ENCODE results near the gene NKX3-2. TPM values are rescaled to one million over a fixed set of nuclear protein-coding genes. Genes with fewer than 3 reads are reported as not detected.

Gene NKX3-2
- total and polyA plus RNA-seq, 4 donors, result 0.13 to 0.18 TPM; not detected in 2

GRCh38 chr4:13537011-13537831 is 7.1 kb downstream of the NKX3-2 start:
- intact Hi-C loops (cut with DNase I), result no loop called here
- DNase-seq, result no peak

GRCh38 chr4:13536607-13537006 is 7.7 kb downstream of the NKX3-2 start:
- H3K27me3 ChIP-seq (ENCODE audit: control insufficient read depth in 1 of 2, insufficient read depth in 2 of 2, low read length in 1 of 2), result no peaks in the 10 kb centered on the region
- no peaks in the 10 kb centered on the region for H3K9me3 ChIP-seq (ENCODE audit: control insufficient read depth, low read length)
- H3K36me3 ChIP-seq (ENCODE audit: control insufficient read depth in 1 of 2, insufficient read depth in 2 of 2, low read length in 1 of 2), result no peaks in the 10 kb centered on the region
- WGBS, 2 donors, result 26 to 29% methylated on average over 6 of the region's 6 CpGs
- DNase-seq (no peak), ATAC-seq (ENCODE audit: low FRiP score) (no peak)
- no peak overlapping the region for H3K4me3 ChIP-seq (ENCODE audit: low read length in 2 of 2)
- H3K27ac ChIP-seq (ENCODE audit: low read depth in 1 of 2, low read length in 2 of 2), result no peak overlapping the region
- intact Hi-C loops (cut with DNase I), result no loop called here
- H3K4me1 ChIP-seq (ENCODE audit: control insufficient read depth in 1 of 2, insufficient read depth in 2 of 2, low read length in 2 of 2), result no peaks in the 10 kb centered on the region

More at GRCh38 chr4:13537011-13537831, 7.1 kb downstream of the NKX3-2 start:
- no peak overlapping the region for H3K27ac ChIP-seq (ENCODE audit: low read depth in 1 of 2, low read length in 2 of 2)
- no peak overlapping the region for H3K4me3 ChIP-seq (ENCODE audit: low read length in 2 of 2)
- H3K4me1 ChIP-seq (ENCODE audit: control insufficient read depth in 1 of 2, insufficient read depth in 2 of 2, low read length in 2 of 2), result no peaks in the 10 kb centered on the region
- no peak for ATAC-seq (ENCODE audit: low FRiP score)
- no peaks in the 10 kb centered on the region for H3K36me3 ChIP-seq (ENCODE audit: control insufficient read depth in 1 of 2, insufficient read depth in 2 of 2, low read length in 1 of 2)
- no peaks in the 10 kb centered on the region for H3K27me3 ChIP-seq (ENCODE audit: control insufficient read depth in 1 of 2, insufficient read depth in 2 of 2, low read length in 1 of 2)
- no peaks in the 10 kb centered on the region for H3K9me3 ChIP-seq (ENCODE audit: control insufficient read depth, low read length)
- 21 to 22% methylated on average over 34 of the region's 34 CpGs for WGBS, 2 donors

- no peaks in the 10 kb centered on the region for H3K27me3 ChIP-seq (ENCODE audit: control insufficient read depth in 1 of 2, insufficient read depth in 2 of 2, low read length in 1 of 2)
- DNase-seq, result no peak
Measured at GRCh38 chr4:13535708-13536361, 8.5 kb downstream of the NKX3-2 start.

GRCh38 chr4:13535118-13535517 is 9.2 kb downstream of the NKX3-2 start:
- intact Hi-C loops (cut with DNase I), result no loop called here
- no peak overlapping the region for H3K27ac ChIP-seq (ENCODE audit: low read depth in 1 of 2, low read length in 2 of 2)
- 8 to 10% methylated on average over 18 of the region's 18 CpGs for WGBS, 2 donors
- no peaks in the 10 kb centered on the region for H3K36me3 ChIP-seq (ENCODE audit: control insufficient read depth in 1 of 2, insufficient read depth in 2 of 2, low read length in 1 of 2)
- ATAC-seq (ENCODE audit: low FRiP score), result no peak
- no peaks in the 10 kb centered on the region for H3K9me3 ChIP-seq (ENCODE audit: control insufficient read depth, low read length)
- H3K27me3 ChIP-seq (ENCODE audit: control insufficient read depth in 1 of 2, insufficient read depth in 2 of 2, low read length in 1 of 2), result no peaks in the 10 kb centered on the region
- no peak overlapping the region for H3K4me3 ChIP-seq (ENCODE audit: low read length in 2 of 2)
- no peak for DNase-seq
- no peaks in the 10 kb centered on the region for H3K4me1 ChIP-seq (ENCODE audit: control insufficient read depth in 1 of 2, insufficient read depth in 2 of 2, low read length in 2 of 2)

More at GRCh38 chr4:13535708-13536361, 8.5 kb downstream of the NKX3-2 start:
- H3K27ac ChIP-seq (ENCODE audit: low read depth in 1 of 2, low read length in 2 of 2), result no peak overlapping the region
- intact Hi-C loops (cut with DNase I), result no loop called here
- no peak for ATAC-seq (ENCODE audit: low FRiP score)
- 3 to 4% methylated on average over 38 to 39 of the region's 39 CpGs for WGBS, 2 donors
- H3K36me3 ChIP-seq (ENCODE audit: control insufficient read depth in 1 of 2, insufficient read depth in 2 of 2, low read length in 1 of 2), result no peaks in the 10 kb centered on the region
- no peaks in the 10 kb centered on the region for H3K9me3 ChIP-seq (ENCODE audit: control insufficient read depth, low read length)
- no peaks in the 10 kb centered on the region for H3K4me1 ChIP-seq (ENCODE audit: control insufficient read depth in 1 of 2, insufficient read depth in 2 of 2, low read length in 2 of 2)
- no peak overlapping the region for H3K4me3 ChIP-seq (ENCODE audit: low read length in 2 of 2)

GRCh38 chr4:13534344-13535063 is 9.8 kb downstream of the NKX3-2 start:
- no peaks in the 10 kb centered on the region for H3K9me3 ChIP-seq (ENCODE audit: control insufficient read depth, low read length)
- no peak overlapping the region for H3K4me3 ChIP-seq (ENCODE audit: low read length in 2 of 2)
- H3K4me1 ChIP-seq (ENCODE audit: control insufficient read depth in 1 of 2, insufficient read depth in 2 of 2, low read length in 2 of 2), result no peaks in the 10 kb centered on the region
- H3K27ac ChIP-seq (ENCODE audit: low read depth in 1 of 2, low read length in 2 of 2), result no peak overlapping the region
- H3K36me3 ChIP-seq (ENCODE audit: control insufficient read depth in 1 of 2, insufficient read depth in 2 of 2, low read length in 1 of 2), result no peaks in the 10 kb centered on the region
- no peak for DNase-seq
- intact Hi-C loops (cut with DNase I), result no loop called here
- H3K27me3 ChIP-seq (ENCODE audit: control insufficient read depth in 1 of 2, insufficient read depth in 2 of 2, low read length in 1 of 2), result no peaks in the 10 kb centered on the region
- WGBS, 2 donors, result 5% methylated on average over 31 to 32 of the region's 32 CpGs
- ATAC-seq (ENCODE audit: low FRiP score), result no peak

GRCh38 chr4:13533670-13534343 is 10.5 kb downstream of the NKX3-2 start:
- Histone ChIP-seq H3K4me1 (ENCODE audit: control insufficient read depth in 1 of 2, insufficient read depth in 2 of 2, low read length in 2 of 2) (no peaks in the 10 kb centered on the region), H3K27me3 (ENCODE audit: control insufficient read depth in 1 of 2, insufficient read depth in 2 of 2, low read length in 1 of 2) (no peaks in the 10 kb centered on the region), H3K27ac (ENCODE audit: low read depth in 1 of 2, low read length in 2 of 2) (no peak overlapping the region), H3K9me3 (ENCODE audit: control insufficient read depth, low read length) (no peaks in the 10 kb centered on the region), H3K4me3 (ENCODE audit: low read length in 2 of 2) (no peak overlapping the region), H3K36me3 (ENCODE audit: control insufficient read depth in 1 of 2, insufficient read depth in 2 of 2, low read length in 1 of 2) (no peaks in the 10 kb centered on the region)
- WGBS, 2 donors, result 19 to 24% methylated on average over 13 of the region's 13 CpGs
- DNase-seq (no peak), ATAC-seq (ENCODE audit: low FRiP score) (no peak)
- intact Hi-C loops (cut with DNase I), result no loop called here

GRCh38 chr4:13531625-13531998 is 12.7 kb downstream of the NKX3-2 start:
- H3K4me3 ChIP-seq (ENCODE audit: low read length in 2 of 2), result no peak overlapping the region
- DNase-seq (no peak), ATAC-seq (ENCODE audit: low FRiP score) (no peak)
- no peaks in the 10 kb centered on the region for H3K27me3 ChIP-seq (ENCODE audit: control insufficient read depth in 1 of 2, insufficient read depth in 2 of 2, low read length in 1 of 2)
- no peaks in the 10 kb centered on the region for H3K9me3 ChIP-seq (ENCODE audit: control insufficient read depth, low read length)
- intact Hi-C loops (cut with DNase I), result no loop called here
- WGBS, 2 donors, result 46 to 47% methylated on average over 8 of the region's 8 CpGs
- no peak overlapping the region for H3K27ac ChIP-seq (ENCODE audit: low read depth in 1 of 2, low read length in 2 of 2)
- H3K36me3 ChIP-seq (ENCODE audit: control insufficient read depth in 1 of 2, insufficient read depth in 2 of 2, low read length in 1 of 2), result no peaks in the 10 kb centered on the region
- no peaks in the 10 kb centered on the region for H3K4me1 ChIP-seq (ENCODE audit: control insufficient read depth in 1 of 2, insufficient read depth in 2 of 2, low read length in 2 of 2)

- Histone ChIP-seq H3K4me3 (ENCODE audit: low read length in 2 of 2) (no peak overlapping the region), H3K9me3 (ENCODE audit: control insufficient read depth, low read length) (no peaks in the 10 kb centered on the region), H3K27me3 (ENCODE audit: control insufficient read depth in 1 of 2, insufficient read depth in 2 of 2, low read length in 1 of 2) (no peaks in the 10 kb centered on the region), H3K27ac (ENCODE audit: low read depth in 1 of 2, low read length in 2 of 2) (no peak overlapping the region), H3K4me1 (ENCODE audit: control insufficient read depth in 1 of 2, insufficient read depth in 2 of 2, low read length in 2 of 2) (no peaks in the 10 kb centered on the region), H3K36me3 (ENCODE audit: control insufficient read depth in 1 of 2, insufficient read depth in 2 of 2, low read length in 1 of 2) (no peaks in the 10 kb centered on the region)
- no peak for ATAC-seq (ENCODE audit: low FRiP score)
- intact Hi-C loops (cut with DNase I), result no loop called here
- DNase-seq, result no peak
- 8 to 9% methylated on average over 35 of the region's 35 CpGs for WGBS, 2 donors
Measured at GRCh38 chr4:13530823-13531624, 13.3 kb downstream of the NKX3-2 start.

All from aorta (tissue), 5 donors.